Muscle of arm (tissue), 12 donors: ENCODE data around the gene RAD51AP2. TPM values are rescaled to one million over a fixed set of nuclear protein-coding genes. Genes with fewer than 3 reads are reported as not detected.
"Not testable (repeated sequence)": the region's sequence is repeated elsewhere in the genome, so short reads cannot be mapped to it uniquely, and the experiment has no call there.

ENCODE experiments used
- DNase-seq: peaks from one replicate; pipeline ENCODE4 v3.0.0-alpha.2; 2013
- polyA plus RNA-seq, 12 donors: library from polyadenylated mRNA; unstranded; fragments of 120-200 nt; gene quantifications; one replicate each; pipeline ENCODE4 v1.2.1, GENCODE V29; 2013; ENCODE audit not compliant: insufficient read length in 12 of 12

Gene RAD51AP2
- polyA plus RNA-seq, 12 donors: 0.05 to 0.37 (median 0.09) TPM; not detected in 3

DNA sequence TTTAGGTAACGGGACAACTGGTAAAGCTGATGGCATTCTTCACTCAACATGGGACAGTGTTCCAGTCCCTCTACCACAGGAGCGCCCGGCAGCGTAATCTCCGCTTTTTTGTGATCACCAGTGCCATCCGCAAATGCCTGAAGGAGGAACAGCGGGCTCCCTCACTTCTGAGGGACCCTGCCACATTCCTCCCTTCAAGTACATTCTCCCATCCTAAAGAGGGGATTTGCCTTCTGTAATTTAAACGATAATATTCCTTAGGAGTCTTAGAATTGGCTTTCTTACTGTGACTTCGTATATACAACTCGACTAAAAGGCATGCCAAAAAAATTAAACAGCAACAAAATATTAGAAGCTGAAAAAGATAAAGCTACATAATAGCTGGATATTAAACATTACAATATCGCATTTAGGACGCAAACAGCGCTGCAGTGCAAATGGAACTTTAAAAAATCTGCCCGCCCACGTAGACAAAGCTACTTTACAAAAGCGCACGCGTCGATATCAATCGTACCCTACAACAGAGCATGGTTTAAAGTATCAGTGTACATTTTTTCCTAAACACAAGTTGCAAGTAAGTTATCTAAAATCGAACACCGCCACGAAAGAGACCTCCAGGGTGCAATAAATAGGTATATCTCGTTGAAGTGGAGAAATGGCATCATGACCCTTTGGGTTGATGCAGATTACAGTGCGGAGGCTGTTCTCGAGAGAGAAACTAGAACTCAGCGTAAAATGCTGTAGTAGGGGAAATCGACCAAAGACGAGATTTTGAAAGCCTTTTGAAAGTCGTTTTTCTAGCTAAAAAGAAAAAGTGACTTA is 20.0 kb upstream of the RAD51AP2 start:
- DNase-seq: peak; percentile 53

DNA sequence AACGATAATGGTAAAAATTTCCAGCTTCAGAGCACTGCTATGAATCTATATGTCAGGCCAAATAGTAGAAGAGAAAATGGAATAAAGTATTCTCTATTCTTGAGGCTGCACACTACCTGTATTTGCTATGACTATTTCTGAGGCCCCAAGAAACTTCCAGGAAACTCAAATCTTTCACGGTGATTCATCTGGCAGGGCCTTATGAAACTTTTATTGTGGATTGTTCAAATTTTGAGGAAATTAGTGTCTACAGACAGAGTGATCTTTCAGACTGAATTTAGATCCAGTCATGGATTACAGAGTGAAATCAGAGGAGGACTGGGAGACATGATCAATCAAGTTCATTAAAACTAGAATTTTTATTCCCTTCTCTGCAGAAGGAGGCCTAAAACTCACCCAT is 18.2 kb upstream of the RAD51AP2 start:
- no peak for DNase-seq

DNA sequence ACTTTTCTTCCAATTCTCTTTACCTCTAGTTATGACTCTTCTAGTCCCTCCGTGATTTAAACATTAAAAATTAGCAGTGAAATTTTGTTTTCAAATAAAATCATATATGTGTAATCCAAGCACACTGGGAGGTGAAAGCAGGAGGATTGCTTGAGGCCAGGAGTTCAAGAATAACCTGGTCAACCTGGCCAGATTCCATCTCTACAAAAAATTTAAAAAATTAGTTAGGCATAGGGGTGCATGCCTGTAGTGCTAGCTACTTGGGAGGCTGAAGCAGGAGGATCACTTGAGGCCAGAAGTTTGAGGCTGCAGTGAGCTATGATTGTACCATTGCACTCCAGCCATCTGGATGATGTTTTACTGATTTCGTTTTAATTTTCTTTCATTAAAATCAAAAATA is 15.3 kb upstream of the RAD51AP2 start:
- no peak for DNase-seq

DNA sequence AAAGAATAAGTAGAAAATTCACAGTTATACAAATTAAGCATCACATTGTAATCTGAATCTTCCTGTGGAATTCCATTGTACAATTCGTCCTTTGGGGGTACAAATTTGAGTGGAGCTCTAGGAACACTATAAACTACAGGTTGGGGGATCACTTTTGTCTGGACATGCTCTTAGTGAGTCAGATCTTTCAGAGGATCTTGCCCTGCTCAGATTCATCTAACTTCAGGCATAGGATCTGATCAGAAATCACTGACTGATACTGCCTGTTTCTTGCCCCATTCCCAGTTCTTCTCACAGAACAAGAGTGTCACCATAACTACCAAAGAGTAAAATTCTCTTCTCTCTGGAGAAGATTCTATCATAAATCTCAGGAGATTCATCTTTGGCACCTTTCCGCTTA is 11.5 kb upstream of the RAD51AP2 start:
- DNase-seq: no peak

DNA sequence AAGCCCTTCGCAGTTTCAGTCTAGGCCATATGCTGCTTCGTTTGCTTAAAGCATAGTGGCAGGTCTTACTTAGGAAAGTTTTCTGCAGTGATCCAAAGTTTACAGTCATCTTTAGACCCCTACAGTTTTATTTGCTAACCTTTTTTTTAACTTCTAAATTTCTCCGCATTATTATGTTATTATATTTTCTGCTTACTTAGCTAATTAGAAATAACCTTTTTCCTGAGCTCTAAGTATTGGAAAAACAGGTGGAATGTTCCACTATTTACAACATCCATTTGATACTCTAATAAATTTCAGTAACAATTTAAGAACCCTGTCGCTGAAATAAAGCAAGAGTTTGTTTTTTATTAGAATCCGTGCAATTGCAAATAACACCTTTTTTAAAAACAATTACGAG is 4.1 kb upstream of the RAD51AP2 start:
- no peak for DNase-seq

DNA sequence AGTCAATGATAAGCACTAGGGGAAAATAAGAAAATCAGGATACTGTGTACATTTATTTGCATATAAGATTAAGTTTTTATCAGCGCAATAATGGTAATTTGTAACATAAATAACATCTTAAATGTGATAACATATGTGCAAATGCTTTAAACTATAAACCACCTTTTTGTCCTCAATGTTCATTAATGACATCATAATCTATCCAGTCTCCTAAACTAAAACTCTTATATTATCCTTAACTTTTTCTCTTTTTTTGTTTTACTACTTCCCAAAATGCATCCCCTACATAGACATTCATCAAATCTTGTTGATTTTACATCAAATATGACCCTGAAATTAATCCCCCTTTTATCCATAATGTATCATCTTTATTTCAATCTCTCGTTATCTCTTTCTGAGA is 3.4 kb upstream of the RAD51AP2 start:
- DNase-seq: no peak

DNA sequence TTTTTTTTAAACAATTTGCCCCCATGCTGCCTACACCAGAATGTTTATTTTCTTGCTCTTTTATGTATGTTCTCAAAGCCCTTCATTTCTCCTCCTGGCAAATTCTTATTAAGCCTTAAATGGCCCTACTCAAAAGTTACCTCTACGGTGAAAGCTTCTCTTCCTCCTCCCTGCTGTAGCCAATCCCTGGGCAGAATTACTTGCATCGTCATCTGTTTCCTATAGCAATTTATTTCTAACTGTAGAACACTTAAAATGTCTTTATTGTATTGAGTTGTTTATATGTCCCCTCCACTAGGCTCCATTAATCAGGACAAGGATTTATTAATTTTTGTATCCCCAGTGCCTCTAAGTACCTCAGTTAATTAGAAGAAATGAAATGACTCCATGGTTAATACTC is 2.5 kb upstream of the RAD51AP2 start:
- DNase-seq: no peak

DNA sequence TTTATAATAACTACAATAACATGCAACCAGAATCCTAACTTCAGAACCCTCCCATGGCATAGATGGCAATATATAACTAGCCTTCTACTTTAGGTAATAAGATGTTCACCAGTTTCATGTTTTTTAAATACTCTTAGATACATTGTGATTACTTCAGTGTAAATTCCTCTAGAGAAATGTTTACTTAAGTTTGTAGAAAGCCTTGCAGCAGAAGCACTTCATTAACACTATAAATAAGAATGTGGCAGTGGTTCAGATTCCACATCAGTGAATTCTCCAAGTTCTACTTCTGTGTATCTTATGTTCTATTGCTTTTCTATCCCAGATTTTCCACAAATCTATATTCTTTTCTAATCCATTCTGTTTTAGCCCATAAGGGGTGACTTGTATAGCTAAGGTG is 1.2 kb upstream of the RAD51AP2 start:
- DNase-seq: no peak

DNA sequence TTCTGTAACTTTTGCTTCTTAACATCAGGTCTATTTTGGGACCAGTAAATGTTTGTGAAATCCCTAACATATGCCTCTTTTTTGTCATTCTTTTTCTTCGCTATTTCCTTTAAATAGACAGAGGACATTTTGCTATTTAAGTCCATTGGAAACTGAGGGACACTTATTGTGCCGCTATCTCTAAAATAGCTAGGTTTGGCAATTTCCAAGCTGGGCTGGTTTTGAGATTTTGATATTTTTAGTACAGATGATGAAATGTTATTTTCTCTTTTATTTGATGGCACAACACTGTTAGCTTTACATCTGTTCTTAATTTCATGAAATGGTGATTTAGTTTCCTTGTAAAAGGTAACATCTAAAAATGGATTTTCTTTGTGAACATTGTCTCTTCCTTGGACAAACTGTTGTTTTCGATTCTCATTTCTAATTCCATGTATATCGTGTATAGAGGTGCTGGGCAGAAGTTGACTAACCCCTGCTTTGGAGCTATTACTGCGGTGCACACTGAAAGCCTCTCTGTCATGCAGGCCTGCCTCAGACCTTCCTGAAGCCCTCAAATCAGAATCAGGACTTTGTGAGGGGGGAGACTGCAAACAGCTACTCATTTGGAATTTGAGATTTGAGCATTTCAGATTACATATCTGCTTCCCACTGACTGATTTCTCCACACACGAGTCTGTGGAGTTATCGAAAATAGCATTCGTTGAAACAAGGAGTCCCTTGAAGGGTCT is 594 bp downstream of the RAD51AP2 start:
- DNase-seq: no peak

DNA sequence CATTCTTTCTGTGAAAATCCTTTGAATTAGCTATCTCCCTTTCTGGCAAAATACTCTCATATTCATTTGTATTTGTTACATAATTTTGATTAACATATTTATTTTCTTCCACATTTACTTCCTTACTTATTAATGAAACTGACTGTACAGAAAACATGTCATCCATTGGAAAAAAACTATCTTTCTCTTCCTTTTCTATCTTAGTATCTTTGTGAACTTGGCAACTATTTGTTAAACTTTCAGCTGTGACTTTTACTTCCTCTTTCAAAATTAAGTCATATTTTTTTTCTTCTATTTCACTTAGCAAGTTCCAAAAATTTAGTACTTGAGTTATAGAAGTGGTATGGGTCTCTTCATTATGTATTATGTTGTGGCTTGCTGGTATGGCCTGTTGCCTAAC is 2.6 kb downstream of the RAD51AP2 start:
- DNase-seq: no peak

DNA sequence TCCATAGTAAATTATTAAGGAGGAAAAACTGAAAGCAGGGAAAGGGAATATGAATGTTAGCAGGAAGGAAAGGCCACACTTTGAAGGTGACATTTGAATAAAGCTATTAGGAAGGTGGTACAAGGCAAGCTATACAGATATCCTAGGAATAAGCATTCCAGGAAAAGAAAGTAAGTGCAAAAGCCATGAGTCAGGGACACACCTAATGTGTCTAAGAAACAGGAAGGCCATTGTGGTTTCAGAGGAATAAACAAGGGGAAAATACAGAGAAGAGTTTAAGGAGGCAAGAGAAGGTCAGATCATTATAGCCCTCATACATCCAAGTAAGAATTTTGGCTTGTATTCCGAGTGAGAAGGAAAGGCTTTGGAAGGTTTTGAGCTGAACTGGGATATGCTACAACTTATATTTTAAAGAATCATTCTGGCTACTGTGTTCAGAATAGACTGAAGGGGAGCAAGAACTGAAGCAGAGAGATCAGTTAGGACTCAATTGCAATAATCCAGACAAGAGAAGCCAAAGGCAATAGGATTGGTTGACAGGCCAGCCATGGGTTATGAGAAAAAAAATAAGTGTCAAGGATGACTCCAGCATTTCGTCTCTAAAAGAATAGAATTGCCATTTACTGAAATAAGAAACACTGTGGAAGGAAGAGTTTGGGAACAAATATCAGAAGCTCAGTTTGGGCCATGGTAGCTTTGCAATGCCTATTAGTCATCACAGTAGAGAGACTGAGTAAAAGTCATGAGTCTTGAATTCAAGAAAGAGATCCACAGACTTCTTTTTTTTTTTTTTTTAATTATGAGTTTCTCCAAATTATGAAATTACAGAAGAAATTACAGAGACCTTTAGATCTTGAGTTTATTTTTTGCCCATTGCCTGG is 11.3 kb downstream of the RAD51AP2 start:
- DNase-seq: no peak

DNA sequence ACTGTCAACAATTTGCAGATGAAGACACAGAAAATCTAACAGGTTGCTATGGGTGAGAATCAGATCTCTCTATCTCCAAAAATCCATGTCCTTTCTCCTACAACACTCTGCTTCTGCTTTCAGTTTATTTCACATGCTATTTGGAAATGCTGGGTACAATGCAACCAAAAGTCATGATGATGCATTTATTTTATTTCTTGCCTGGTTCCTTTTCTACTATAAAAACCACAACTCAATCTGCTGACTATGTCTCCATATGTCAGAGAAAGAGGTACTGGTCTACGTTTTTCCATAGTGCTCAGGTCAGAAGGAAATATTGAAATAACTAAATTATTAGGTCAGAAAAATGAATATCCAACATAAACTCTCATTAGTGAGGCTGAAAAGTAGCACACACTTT is 20.5 kb downstream of the RAD51AP2 start:
- no peak for DNase-seq

DNA sequence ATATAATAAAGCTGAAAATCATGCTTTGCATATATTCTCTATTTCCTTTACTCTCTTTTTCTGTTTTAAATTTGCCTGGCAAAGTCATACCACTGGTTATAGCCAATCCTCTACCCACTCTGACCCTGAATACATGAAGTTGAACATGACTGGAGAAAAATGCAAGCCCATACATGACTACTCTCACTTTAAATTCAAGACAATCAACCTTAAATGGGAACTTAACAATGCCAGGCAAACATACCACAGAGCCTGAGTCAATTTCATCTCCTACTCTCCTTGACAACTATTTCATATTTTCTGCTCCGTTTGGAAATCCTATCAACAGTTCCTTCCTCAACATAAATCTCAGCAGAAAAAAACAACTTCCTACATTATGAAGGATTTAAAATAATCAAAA is 22.6 kb downstream of the RAD51AP2 start:
- no peak for DNase-seq

DNA sequence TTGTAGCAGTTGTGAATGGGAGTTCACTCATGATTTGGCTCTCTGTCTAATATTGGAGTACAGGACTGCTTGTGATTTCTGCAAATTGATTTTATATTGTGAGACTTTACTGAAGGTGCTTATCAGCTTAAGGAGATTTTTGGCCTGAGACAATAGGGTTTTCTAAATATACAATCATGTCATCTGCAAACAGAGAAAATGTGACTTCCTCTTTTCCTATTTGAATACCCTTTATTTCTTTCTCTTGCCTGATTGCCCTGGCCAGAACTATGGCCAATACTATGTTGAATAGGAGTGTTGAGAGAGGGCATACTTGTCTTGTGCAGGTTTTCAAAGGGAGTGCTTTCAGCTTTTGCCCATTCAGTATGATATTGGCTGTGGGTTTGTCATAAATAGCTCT is 28.1 kb downstream of the RAD51AP2 start:
- DNase-seq: not testable (repeated sequence)

DNA sequence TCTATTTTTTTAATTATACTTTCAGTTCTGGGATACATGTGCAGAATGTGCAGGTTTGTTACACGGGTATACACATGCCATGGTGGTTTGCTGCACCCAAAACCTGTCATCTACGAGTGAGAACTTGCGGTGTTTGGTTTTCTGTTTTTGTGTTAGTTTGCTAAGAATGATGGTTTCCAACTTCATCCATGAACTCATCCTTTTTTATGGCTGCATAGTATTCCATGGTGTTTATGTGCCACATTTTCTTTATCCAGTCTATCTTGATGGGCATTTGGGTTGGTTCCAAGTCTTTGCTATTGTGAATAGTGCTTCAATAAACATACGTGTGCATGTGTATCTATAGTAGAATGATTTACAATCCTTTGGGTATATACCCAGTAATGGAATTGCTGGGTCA is 29.6 kb downstream of the RAD51AP2 start:
- not testable (repeated sequence) for DNase-seq

DNA sequence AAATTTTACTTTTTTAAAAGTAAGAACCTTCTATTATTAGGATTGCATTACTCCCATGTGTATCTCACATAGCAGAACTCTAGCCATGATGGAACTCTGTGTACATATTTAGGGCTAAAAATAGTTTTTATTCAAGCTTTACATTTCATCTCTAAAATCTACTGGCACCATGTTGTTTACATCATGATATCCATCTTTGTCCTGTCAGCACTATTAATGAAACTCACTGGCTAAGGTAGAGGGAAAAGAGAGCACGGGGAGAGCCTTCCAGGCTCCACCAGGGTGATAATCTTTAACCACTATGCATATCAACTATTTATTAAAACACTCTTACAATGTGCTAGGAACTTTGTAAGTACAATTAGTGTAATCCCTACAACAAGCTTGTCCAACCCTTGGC is 34.7 kb downstream of the RAD51AP2 start:
- DNase-seq: peak; percentile 1

DNA sequence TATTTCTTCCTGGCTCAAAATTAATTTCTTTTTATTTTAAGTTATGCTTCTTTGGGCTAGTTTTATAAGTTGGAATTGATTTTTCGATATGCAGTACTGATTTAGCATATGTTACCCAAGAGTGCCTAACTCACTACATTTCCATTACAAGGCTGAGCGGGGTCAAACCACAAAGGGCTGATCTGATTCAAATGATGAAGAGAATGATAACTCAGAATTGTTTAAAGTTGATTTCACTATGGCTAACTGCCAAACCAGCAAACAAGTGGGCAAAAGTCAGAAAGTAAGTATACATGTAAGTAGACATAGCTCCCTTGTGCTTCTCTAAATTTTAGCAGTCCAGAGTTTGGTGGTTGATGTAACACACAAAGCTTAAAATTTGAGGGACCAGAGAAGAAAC is 35.6 kb downstream of the RAD51AP2 start:
- no peak for DNase-seq

DNA sequence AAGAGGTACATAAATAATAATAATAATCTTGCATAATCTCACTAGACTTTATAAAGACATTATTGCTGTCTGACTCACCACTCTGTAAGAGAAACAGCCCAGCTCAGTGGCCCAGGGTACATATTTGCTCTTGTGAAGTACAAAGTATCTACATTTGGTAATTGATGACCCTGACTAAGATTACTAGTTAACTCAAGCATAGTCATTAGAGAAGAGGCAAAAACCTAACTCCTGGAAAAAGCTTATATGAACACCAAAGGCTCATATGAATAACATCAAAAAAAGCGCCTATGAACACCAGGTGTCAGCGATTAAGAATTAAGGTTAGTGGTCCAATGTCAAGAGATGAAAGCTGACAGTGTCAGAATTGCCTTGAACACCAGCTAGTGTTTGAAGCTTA is 38.4 kb downstream of the RAD51AP2 start:
- DNase-seq: no peak

DNA sequence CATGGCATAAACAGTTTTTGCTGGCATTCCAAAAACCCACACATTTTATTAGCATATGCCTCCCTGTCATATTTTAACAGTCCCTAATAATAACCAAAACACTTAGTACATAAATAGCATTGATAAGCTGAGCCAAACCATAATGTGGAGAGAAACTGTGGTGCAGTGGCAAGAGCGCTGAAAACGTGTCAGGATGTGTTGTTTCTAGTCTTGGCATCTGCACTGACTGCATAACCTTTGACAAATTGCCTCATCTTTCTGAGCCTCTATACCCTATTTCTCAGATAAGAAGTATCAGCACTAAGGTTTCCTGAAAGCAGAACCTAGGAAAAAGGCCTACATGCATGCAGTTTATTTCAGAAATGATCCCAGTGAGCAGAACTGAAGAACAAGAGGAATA is 41.4 kb downstream of the RAD51AP2 start:
- DNase-seq: no peak

DNA sequence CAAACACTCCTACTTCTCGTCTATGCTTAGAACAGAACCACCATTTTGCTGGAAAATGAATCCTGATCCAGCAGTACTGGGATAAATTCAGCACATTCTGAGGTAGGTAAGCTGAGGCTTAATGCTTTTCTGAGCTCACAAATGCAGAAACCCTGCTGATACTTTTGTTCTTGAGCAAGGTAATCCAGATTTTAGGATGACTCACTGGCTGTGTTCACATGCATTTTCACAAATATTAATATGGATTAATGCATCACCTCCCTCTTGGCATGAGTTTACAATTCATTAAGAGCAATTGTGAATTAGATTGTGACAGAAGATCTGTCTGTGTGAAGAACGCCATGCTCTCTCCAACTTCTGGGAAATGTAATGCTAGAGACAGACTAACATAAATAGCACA is 42.2 kb downstream of the RAD51AP2 start:
- DNase-seq: no peak

DNA sequence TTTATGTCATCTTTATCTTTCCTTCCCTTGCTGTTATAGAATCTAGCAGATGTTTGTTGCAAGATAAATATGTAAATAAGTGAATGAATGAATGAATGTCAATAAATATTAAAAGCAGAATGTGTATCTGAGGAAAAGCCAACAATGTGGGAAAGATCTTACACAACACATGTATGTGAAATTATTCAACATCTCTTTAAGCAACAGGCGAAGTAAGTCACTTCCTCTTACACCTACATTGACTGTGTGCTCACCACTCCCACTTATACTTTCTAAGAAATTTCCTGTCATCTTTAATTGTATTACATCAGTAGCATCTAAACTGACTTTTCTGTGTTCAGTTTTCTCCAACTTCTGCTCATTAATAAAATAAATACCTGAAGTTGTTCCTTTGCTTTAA is 43.0 kb downstream of the RAD51AP2 start:
- no peak for DNase-seq

DNA sequence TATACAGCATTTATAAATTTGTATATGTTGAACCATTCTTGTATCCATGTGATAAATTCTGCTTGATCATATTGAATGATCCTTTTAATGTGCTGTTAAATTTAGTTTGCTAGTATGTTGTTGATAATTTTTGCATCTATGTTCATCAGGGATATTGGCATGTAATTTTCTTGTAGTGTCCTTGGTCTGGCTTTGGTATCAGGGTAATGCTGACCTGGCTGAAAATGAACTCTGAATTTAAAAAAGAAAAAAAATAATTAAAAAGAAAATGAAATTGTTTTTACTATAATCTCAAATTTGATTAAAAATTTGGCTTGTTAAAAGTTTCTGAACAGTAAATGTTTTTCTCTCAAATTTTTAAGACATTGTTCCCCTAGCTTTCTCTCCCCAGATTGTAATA is 46.3 kb downstream of the RAD51AP2 start:
- DNase-seq: no peak
